ENCODE results near the gene CHMP1B.
A peak's percentile ranks its signal among the peaks of the same experiment; 100 is the strongest.

GRCh38 chr18:11851146-11851805, at the start of gene CHMP1B:
- TF ChIP-seq CTCF (conservative IDR thresholded peaks at IDR 0.05) (no peak), ZFX (IDR thresholded peaks at IDR 0.05) (peak; percentile 77)
